Measurements from ENCODE around the gene LRRK1. TPM values are rescaled to one million over a fixed set of nuclear protein-coding genes. Genes with fewer than 3 reads are reported as not detected.

LRRK1 gene
- total RNA-seq, 1 donor from 2014 or later, result not detected

GRCh38 chr15:101004500-101004899, 85.3 kb downstream of the LRRK1 start:
- no peak overlapping the region for H3K9ac ChIP-seq
- Mint-ChIP-seq H3K4me1 (peaks cover 13% of the 10 kb centered on the region), H3K4me3 (no peak overlapping the region), H3K27me3 (ENCODE audit: insufficient read depth, low read depth) (peaks cover 14% of the 10 kb centered on the region), H3K36me3 (peaks cover 2% of the 10 kb centered on the region), H3K27ac (no peak overlapping the region), H3K9me3 (peaks cover 20% of the 10 kb centered on the region)
- H3K79me2 ChIP-seq (ENCODE audit: low read depth), result no peaks in the 10 kb centered on the region
- H3F3A ChIP-seq (ENCODE audit: low read depth), result peaks cover 7% of the 10 kb centered on the region
- no peak overlapping the region for H2AFZ ChIP-seq (replicated peaks)
- no peak for TF ChIP-seq EZH2phosphoT487 (IDR thresholded peaks at IDR 0.05)
- TF ChIP-seq CTCF (IDR thresholded peaks at IDR 0.05), result no peak
- TF ChIP-seq EZH2 (IDR thresholded peaks at IDR 0.05), result no peak
- H4K20me1 ChIP-seq (ENCODE audit: low read depth), result no peaks in the 10 kb centered on the region
- DNase-seq (ENCODE audit: low spot score), result no peak
- H3K4me2 ChIP-seq, result no peak overlapping the region
- H3K9me3 ChIP-seq (ENCODE audit: low read depth), result no peaks in the 10 kb centered on the region
- H3K4me3 ChIP-seq, result no peak overlapping the region
- no peaks in the 10 kb centered on the region for H3K4me1 ChIP-seq
- peaks cover 17% of the 10 kb centered on the region for H3K27me3 ChIP-seq
- no peaks in the 10 kb centered on the region for H3K36me3 ChIP-seq
- no peak overlapping the region for H3K27ac ChIP-seq

- no peak for TF ChIP-seq EZH2 (IDR thresholded peaks at IDR 0.05)
- no peak for TF ChIP-seq EZH2phosphoT487 (IDR thresholded peaks at IDR 0.05)
- no peak for TF ChIP-seq CTCF (IDR thresholded peaks at IDR 0.05)
- Mint-ChIP-seq H3K4me1 (peaks cover 12% of the 10 kb centered on the region), H3K27ac (no peak overlapping the region), H3K4me3 (no peak overlapping the region), H3K27me3 (ENCODE audit: insufficient read depth, low read depth) (peaks cover 14% of the 10 kb centered on the region), H3K9me3 (peaks cover 20% of the 10 kb centered on the region), H3K36me3 (peaks cover 2% of the 10 kb centered on the region)
- H3K36me3 ChIP-seq, result no peaks in the 10 kb centered on the region
- H3K27me3 ChIP-seq, result peaks cover 17% of the 10 kb centered on the region
- no peaks in the 10 kb centered on the region for H3K79me2 ChIP-seq (ENCODE audit: low read depth)
- no peak for DNase-seq (ENCODE audit: low spot score)
- no peak overlapping the region for H3K9ac ChIP-seq
- no peaks in the 10 kb centered on the region for H3K4me1 ChIP-seq
- H3K27ac ChIP-seq, result no peak overlapping the region
- H3F3A ChIP-seq (ENCODE audit: low read depth), result peaks cover 7% of the 10 kb centered on the region
- no peak overlapping the region for H3K4me2 ChIP-seq
- no peak overlapping the region for H3K4me3 ChIP-seq
- no peaks in the 10 kb centered on the region for H4K20me1 ChIP-seq (ENCODE audit: low read depth)
- no peaks in the 10 kb centered on the region for H3K9me3 ChIP-seq (ENCODE audit: low read depth)
- H2AFZ ChIP-seq (replicated peaks), result no peak overlapping the region
These were observed 86.0 kb downstream of the LRRK1 start for GRCh38 chr15:101004986-101005747.

- Histone ChIP-seq H3K4me2 (peak overlapping the region; percentile 83), H3F3A (ENCODE audit: low read depth) (peaks cover 7% of the 10 kb centered on the region), H3K27ac (no peak overlapping the region), H3K9ac (no peak overlapping the region), H3K4me3 (peak overlapping the region; percentile 52), H3K79me2 (ENCODE audit: low read depth) (no peaks in the 10 kb centered on the region), H3K4me1 (peaks cover 8% of the 10 kb centered on the region), H2AFZ (replicated peaks) (peak overlapping the region; percentile 30), H3K36me3 (no peaks in the 10 kb centered on the region), H3K27me3 (peaks cover 17% of the 10 kb centered on the region), H4K20me1 (ENCODE audit: low read depth) (no peaks in the 10 kb centered on the region), H3K9me3 (ENCODE audit: low read depth) (no peaks in the 10 kb centered on the region)
- Mint-ChIP-seq H3K27me3 (ENCODE audit: insufficient read depth, low read depth) (peaks cover 14% of the 10 kb centered on the region), H3K36me3 (peaks cover 2% of the 10 kb centered on the region), H3K4me3 (peak overlapping the region; percentile 64), H3K9me3 (peaks cover 20% of the 10 kb centered on the region), H3K27ac (no peak overlapping the region), H3K4me1 (peaks cover 13% of the 10 kb centered on the region)
- TF ChIP-seq EZH2phosphoT487 (IDR thresholded peaks at IDR 0.05) (no peak), CTCF (IDR thresholded peaks at IDR 0.05) (peak; percentile 93)
- peak; percentile 92 for DNase-seq (ENCODE audit: low spot score)
These were observed 88.0 kb downstream of the LRRK1 start for GRCh38 chr15:101006931-101007691.

Measured in neural progenitor cell (in vitro differentiated cells).